Anterior cingulate cortex (tissue), 58 donors: ENCODE data around the gene EEFSEC.

Experiments used
- DNase-seq, 58 donors: peaks; one replicate each; lab custom pipeline; 2025; lab: John Stamatoyannopoulos, UW

EEFSEC gene

DNA sequence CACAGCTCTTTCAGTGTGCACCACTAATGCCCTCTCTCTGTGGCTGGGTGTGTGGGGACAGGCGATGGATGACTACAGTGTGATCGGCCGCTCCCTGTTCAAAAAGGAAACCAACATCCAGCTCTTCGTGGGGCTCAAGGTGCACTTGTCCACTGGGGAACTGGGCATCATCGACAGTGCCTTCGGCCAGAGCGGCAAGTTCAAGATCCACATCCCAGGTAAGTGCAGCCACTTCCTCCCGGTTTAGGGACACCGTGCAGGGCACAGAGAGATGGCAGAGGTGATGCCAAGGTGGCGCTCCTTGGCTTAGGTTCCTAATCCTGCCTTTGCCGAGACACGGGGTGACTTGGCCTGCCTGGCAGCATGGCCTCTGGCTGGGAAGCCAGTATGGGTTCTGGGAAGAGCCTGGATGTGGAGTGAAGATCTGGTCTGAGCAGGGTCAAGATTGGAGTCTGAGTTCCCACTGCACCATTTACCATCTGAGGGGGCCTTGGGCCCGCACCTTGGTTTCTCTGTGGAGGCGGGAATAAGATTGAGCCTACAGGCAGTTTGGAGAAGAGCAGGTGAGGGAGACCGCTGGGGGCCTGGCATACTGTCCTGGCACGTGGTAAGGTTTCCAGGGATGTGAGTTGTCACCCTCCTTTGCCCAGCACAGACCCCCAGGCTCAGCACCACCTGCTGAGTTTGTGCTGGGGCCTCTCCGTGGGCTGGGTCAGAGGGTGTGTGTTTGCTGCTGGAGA lies 205.0 kb downstream of the EEFSEC start:
- DNase-seq = no peak

- no peak for DNase-seq
Observed at GRCh38 chr3:128359060-128359664, 205.9 kb downstream of the EEFSEC start.

- DNase-seq = no peak
Observed at GRCh38 chr3:128359846-128360642, 206.8 kb downstream of the EEFSEC start.

- DNase-seq = no peak
Observed at GRCh38 chr3:128360705-128361271, 207.5 kb downstream of the EEFSEC start.

DNA sequence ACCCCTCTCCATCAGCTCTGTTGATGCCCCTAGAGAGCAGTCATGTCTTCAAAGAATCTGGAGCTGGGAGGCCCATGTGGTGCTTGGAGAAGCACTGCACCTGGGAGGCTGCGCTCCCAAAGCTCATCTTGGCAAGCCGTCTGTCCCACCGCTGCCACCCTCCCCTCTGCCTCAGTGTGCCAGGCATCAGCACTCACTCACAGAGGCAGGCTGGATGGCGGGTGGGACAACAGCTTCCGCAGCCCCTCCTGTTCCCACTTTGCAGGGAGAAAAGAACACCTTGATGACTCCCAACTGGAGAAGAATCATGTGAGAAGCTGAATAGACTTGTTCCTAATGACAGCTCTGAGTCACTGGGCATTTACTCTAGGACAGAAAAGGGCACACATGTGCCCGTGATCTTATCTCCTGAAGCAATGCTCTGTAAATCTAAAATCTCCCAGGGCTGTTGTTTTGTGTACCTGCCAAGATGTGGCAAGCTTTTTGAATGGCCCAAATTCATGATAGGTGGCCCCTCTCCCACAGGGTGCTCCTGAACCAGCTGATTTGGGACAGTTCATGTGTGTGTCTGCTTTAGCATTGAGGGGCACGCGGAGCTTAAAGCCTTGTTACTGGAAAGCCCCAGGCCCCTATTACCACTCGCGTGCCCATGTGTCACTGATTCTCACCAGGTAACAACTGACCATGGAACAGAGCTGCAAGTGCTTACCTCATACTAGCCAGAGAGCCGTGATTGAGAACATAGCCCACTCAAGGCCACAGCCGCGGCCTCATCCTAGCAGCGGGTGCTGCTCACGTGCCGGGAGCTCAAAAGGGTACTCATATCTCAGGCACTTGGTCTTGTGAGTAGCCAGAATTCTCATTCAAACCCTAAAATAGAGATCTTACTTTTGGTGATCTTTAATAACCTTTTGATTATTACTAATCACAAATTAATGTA lies 209.0 kb downstream of the EEFSEC start:
- no peak for DNase-seq

GRCh38 chr3:128364291-128364690 lies 211.0 kb downstream of the EEFSEC start:
- DNase-seq = no peak

DNA sequence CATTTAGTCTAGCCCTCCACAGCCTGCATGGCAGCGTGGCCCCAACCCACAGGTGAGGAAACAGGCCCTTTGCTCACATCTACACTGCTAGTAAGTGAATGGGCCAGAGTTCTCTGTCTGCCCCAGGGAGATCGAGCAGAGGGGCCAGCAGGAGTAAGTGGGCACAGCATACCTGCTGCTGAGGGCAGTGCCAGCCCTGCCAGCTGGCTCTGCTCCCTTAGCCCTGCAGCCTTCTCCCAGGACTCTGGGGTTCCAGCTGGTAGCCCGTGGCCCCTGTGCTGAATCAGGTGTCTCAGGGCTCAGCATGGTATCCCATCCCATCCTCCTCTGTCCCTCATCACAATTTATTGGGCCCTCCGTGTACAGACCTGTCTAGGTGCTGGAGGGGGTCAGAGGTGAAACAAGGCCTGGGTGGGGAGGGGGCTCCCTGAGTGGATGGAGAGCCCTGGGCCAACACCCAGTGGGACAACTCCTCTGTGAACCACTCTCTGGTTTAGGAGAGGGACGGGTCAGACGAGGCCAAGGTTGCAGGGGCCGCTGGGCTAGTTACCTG lies 211.6 kb downstream of the EEFSEC start:
- no peak for DNase-seq

DNA sequence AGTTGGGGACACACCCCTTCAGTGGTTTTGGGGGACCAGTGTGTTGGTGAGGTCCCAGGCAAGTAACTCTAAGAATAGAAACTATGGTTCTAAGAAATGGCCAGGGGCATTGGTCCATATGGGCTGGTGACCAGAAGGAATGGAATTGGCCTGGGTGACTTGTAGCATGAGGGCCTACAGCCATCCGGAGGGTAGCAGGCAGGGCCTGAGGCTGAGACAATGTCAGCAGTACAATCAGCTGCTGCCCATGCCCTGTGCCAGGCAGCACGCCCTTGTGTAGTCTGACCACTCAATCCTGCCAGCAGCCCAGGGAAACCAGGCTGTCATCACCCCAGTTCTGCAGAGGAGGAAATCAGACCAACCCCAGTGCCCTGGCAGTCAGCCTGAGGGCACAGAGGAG lies 212.9 kb downstream of the EEFSEC start:
- DNase-seq = no peak

- no peak for DNase-seq
Observed at GRCh38 chr3:128366652-128367051, 213.4 kb downstream of the EEFSEC start.

DNA sequence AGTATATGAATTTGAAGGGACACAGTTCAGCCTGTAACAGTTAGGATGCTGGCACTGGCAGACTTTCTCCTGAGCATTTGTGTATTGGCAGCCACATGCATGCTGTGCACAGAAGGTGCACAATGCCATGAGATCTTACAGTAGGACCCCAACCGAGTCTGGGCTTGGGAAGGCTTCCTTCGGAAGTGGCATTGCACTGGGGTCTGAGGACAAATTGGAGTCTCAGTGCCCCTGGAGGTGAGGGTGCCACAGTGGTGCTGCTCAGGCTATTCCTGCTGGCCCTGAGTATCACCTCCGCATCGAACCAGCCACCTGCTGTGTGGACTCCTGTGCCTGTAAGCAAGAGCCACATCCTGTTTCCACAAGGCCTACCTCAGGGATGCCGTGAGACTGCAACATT lies 213.9 kb downstream of the EEFSEC start:
- DNase-seq = no peak

- DNase-seq = no peak
Observed at GRCh38 chr3:128367761-128368160, 214.5 kb downstream of the EEFSEC start.

DNA sequence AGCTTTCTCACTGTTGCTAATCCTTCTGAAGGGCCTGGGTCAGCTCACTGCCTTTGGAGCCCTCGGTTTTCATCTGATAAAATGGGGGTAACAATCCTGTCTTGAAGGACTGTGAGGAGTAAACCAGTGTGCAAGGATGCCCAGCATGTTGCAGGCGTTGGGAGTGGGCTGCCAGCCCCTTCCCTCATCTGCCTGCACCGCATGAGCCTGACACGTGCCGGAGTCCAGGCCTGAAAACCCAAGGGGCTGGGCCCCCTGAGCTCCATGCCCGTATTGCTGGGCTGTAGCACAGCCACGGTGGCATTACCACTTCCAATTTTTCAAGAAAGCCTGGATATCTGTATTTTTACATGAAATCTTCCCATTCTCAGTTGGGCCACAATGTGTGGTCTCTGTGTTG lies 215.3 kb downstream of the EEFSEC start:
- no peak for DNase-seq

DNA sequence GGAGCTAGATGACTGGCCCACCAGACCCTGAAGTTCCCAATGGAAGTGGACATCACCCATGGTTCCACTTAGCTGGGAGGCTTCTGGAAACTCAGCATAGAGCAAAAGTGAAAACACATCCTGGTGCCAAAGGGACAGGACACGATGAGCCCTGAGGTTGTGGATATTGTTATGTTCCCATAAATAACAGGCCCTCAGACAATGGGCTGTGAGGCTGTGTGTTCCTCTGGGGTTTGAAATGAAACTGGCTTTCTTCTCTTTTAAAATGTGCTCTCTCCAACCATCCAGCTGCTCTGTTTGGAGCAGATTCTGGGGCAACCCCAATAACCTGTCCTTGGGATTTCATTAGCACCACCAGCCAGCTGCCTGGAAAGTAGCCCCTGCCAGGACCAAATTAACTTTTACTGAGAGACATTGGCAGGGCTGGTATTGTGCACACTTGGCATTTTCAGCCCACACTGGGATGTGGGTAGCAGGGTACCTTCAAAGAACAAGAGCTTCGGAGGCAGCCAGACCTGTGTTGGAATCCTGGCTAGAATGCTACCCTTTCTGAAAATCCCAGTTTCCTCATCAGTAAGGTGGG lies 215.9 kb downstream of the EEFSEC start:
- DNase-seq = no peak

- DNase-seq = no peak
Observed at GRCh38 chr3:128369881-128370642, 216.8 kb downstream of the EEFSEC start.

GRCh38 chr3:128372281-128372680 lies 219.0 kb downstream of the EEFSEC start:
- DNase-seq = no peak

DNA sequence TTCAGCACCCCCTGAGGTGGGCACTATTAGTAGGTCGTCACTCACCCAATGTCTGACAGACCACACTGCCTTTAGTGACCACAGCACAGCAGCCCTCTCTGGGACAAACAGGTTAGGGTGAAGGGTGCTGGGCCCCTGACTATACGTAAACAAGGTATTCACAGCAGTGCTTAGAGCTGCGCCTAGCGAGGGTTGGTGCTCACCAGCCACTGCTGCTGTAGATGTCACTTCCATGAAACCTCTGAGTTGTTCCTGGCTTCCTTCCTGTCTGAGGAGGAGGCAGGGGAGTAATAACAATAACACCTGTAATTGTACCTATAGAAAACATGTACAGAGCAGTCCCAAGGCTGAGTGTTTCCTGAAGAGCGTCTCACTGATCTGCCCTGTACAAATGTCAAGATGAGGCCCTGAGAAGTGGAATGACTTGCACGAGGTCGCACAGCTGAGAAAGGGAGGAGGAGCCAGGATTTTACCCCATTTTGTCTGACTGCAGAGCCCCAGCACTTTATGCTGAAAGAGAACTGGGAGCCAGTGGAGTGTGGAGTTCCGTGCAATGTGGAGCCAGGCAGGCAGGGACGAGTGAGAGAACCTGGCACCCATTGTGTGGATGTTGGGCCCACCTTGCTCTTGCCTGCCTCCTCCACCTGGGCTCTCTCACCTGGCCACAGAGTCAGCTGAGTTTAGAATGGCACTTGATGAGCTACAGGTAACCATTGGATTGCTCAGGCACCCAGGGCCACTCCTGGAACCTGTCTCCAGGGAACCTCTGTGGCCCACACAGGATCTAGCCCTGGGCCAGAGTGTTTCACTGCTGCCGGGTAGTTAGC lies 219.6 kb downstream of the EEFSEC start:
- DNase-seq = no peak

DNA sequence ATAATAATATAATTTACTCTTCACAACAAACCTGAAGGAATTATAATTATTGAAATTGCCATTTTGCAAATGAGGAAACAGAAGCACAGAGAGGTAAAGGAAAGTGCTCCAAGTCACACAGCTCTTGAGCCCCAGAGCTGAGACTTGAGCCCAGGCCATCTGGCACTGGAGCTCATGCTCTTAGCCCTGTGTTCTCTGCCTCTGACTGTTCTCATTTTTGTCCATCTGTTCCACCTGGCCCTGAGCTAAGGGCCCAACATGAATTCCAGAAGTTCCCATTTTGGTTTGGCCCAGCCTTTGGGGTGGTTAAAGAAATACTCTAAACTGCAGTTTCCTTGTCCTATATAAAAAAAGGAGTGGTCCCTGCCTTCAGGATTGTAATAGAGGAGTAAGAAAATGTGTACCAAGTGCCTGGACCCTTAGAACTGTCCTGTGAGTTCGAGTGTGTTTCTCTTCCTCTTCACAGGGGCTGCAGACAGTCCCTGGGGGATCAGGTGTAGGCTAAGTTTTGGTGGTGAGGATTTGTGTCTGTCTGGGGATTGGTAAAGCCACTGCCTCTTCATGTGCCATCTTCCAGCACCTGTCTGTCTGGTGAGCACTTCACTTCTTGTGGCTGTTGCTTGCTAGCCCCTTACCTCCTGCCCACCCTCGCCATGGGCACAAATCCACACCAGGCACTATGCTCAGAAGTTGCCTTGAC lies 221.6 kb downstream of the EEFSEC start:
- no peak for DNase-seq
